GM18517 (cell line): Measurements from ENCODE around the gene CTNNA3.

Experiments
- ATAC-seq: cut with Tn5 transposase; IDR thresholded peaks from one replicate; pipeline ENCODE4 v1.9.1; 2021; ENCODE audit warnings: mild to moderate bottlenecking, moderate library complexity; ENCODE audit not compliant: unreplicated experiment

The CTNNA3 gene

DNA sequence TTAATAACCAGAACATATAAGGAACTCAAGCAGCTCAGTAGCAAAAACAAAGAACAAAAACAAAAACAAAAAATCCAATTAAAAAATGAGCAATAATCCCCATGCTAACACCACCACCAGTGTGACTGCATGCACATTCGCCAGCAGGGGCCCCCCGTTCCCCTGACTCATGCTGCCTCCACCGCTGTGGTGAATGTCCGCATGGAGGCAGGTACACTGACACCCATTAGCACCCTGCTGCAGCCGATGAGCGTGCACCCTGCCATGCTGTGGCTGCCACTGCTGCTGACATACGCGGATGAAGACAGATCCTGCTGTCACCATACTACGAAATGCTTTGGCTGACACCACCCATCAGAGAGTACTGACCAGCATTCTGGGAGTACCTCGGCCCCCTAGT, 1091.8 kb downstream of the CTNNA3 start:
- no peak for ATAC-seq

DNA sequence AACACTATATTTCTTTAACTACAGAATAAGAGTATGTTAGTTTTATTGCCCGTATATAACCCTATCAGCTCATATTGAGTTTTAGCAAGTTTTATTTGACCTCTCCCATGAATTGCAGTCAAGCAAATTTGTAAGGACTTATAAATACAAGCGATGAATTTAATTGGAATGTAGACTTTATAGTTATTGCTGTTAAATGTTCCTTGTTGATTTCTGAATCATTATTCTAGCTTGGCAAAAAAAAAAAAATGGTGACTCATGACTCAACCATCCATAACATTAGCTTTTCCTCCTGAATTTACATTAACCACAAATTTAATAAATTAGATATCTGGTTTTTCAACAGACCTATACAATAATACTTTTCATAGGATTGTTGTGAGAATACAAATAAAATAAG, 1104.1 kb downstream of the CTNNA3 start:
- ATAC-seq: no peak

DNA sequence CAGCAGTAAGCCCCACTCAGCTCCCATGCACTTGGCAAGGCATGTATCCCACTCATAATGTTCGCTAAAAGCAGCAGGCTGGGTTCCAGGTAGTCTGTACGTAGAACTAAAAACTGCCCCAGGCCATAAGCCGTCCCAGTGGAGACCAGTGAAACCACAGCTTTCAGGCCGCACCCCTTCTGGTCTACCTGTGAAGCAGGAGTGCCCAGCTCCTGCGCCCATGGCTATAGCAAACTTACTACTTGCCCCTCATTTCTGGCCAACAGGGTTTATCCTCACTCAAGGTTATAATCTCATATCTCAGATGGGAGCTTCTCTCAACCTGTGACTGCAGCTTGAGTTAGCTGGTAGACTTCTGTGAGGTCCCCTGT, 1108.3 kb downstream of the CTNNA3 start:
- ATAC-seq: no peak

DNA sequence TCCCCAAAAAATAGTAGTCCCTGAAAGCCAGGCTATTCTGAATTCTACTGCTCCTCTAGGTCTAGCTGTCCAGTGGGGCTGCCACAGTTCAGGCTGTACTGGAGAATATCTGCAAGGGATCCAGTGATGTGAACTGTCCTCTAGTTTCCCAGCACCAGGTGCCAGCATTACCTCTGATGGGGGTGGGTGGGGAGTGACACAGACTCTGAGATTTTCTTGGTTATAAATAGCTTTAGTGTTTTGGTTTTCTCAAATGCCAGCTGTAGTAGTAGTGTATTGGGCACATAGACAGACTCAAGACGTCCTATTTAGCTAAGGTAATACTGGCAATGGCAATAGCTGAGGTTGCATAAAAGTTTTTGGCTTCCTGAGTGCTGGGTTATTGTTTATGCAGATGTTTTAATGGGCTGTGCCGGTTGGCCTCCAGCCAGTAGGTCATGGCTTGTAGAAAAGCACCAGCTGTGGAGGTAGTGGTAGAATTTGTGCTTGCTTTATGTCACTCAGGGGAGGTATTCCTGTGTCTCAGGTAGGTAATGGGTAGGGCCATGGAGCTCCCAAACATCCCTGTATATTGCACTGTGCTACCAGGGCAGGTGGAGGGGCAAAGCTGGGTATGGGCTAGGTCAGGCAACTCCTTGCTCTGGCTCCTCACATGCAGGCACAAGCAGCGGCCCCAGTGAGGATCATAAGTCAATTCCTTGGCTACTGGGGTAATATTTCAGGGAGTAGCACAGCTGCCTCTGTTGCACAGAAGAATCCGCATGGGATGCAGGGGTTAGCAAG, 1108.9 kb downstream of the CTNNA3 start:
- no peak for ATAC-seq

DNA sequence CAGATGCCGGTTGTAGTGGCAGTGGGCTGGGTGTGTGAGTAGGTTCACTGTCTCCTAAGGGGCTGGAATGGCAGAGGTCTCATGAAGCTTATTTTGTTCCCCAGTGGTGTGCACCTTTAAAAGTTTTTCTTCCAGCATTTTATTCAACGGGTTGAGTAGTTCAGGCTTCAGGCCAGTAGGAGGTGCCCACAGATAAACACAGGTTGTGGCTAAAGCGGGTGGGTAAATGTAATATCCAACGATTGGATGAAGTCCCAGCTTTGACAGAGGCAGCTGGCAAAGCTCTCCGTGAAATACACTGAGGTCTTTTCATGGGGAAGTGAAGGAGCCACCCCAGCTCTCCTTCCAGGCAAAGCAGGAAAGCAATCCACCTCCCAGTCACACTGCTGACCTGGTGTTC, 1109.9 kb downstream of the CTNNA3 start:
- no peak for ATAC-seq

DNA sequence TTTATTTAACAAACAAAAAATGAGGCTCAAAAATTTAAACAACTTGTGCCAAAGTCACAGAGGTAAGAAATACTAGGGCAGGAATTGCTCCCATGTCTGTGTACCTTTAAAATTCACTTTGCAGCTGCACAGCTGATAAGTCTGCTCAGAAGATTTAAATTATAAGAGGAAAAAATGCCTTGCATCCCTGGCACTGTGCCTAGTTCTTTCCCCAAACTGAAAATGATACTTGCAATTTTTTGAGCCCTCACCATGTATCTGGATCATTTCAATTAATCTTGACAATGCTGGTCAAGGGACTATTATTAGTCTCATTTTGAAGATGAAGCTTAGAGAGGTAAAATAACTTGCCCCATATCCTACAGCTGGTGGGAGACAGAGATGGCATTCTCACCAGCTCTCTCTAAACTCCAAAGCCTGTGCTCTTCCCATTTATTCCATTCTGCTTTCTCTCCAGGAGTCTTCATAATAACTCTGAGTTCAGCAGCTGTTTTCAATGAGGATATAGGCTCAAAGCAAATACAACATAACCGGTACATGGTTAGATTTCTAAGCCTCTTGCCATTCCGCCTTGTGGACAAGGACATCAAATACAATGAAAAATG, 1120.6 kb downstream of the CTNNA3 start:
- ATAC-seq: no peak

DNA sequence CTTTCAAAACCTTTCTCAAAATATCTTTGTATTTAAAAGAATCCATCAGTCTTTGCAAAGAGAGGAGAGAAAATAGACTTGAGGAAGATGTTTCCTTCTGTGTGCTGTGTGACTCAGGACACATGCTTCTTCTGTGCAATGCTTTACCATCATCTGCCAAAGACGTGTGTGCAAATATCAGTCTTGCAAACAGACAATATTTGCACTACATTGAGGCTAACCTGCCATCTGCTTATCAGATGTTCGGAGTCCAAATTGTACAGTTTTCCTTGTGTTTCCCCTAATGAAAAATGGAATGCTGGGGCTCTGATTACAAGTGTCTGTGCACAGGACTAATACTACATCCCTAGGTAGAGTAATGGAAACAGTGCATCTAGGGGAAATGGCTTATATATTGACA, 1123.3 kb downstream of the CTNNA3 start:
- ATAC-seq: no peak

DNA sequence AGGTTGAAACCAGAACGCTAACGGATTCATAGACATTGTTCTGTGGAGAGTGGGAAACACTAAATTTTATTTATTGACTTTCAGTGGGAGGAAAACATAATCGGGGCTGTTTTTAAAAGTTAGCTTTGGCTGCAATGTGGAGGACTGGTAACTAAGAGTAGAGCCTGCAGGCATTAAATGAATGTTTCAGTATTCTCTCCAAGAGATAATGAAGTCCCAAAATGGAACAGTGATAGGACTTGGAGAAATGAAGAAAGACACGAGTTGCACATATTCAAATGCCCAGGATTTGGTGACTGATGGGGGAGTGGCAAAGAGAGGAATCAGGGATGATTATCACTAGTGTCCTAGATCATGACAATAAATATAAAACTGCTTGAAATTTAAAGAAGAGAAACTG, 1130.0 kb downstream of the CTNNA3 start:
- no peak for ATAC-seq

DNA sequence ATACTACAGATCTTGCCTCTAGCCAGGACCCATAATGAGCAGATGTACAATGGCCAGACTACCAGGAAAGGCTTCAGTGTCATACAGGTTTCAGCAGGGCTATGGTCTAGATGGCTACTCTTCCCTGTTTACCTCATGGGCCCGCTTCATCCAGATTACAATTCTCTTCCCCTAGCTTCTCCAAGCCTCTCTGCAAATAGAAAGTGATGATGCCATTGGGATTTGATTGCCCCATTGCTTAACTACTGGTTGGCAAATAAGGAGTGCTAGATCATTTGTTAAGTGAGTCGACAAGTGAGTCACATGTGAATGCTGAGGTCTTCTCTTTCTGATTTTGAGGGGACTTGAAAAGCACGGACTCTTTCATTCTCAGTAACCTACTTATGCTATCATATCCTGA, 1131.7 kb downstream of the CTNNA3 start:
- ATAC-seq: no peak

DNA sequence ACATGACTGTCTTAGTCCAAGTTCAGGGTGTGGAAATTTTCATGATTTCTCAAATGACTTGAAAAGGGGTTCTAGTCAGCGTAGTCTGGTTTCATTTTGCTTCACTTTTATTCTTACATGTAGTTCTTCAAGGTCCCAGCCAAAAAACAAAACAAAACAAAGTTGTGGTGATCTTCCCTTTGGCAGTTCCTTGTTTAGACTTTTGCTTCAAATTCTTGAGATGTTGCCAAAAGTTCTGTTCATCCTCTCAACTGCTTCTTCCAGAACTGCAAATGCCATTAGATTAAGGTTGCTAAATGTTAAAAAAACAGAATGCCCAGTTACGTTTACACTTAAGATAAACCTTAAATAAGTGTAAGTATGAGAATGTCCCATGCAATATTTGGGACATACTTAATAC, 1140.9 kb downstream of the CTNNA3 start:
- ATAC-seq: no peak

DNA sequence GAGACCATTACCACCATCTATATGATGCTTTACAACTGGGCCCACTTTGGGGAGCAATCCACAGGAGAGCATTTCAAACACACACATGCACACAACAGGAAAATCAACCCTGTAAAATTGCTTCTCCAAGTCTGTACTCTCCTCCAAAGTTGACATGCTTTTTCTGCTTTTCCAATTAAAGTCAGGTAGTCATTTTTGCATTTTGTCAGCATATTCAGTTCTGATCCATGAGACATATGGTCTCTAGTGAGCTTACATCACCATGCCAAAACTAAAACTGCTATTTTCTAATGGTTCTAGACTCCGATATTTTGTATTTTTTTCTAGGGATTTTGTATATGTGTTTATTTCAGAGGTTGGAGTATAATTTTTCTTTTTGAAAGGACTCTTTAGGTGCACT, 1143.7 kb downstream of the CTNNA3 start:
- ATAC-seq: no peak

DNA sequence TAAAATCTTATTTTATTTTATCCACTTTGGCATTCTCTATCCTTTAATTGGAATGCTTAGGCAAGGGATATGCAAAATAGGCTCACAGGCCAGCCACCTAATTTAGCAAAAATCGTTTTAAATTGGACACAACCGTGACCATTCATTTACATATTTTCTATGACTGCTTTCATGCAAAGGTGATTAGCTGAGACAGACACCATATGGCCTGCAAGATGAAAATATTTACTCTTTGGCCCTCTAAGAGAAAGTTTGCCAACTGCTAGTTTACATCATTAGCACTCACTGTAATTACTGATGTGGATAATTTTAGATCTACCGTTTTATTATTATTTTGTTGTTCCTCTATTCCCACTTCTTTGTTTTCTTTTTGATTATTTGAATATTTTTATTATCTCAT, 1145.6 kb downstream of the CTNNA3 start:
- no peak for ATAC-seq

DNA sequence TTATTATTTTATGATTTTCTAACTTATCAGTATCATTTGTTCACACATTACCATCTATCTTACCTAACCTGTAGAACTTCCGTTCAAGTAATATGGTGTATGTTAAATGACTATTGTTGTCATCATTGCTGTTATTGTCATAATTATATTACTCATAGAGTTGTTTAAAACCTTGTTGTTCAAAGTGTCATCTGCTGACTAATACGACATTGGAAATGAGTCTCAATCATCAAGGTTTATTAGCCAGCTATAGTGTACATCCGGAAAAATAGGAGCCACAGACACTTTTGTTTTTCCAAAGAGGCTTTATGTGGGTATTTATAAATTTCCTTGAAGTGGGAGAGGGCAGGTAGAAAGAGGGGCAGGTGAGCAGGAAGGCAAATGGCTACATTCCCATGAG, 1157.1 kb downstream of the CTNNA3 start:
- no peak for ATAC-seq

DNA sequence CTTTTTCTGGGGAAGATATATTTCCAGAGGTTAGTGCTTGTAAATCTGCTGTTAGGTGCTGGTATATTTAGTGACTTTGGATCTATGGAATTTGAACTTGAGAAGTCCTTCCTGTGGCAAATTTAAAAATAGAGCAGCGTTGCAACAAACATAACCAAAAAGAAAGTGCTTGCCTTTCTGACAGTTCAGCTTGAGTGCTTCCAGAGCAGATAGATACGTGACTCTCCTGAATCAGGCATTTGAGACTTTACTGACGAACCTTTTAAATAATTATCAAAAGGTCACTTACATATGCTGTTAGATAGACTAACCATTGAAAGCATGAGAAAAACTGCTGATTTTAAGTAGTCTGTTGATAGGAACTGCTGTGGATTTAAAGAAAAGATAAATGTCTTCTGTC, 1157.6 kb downstream of the CTNNA3 start:
- ATAC-seq: no peak

DNA sequence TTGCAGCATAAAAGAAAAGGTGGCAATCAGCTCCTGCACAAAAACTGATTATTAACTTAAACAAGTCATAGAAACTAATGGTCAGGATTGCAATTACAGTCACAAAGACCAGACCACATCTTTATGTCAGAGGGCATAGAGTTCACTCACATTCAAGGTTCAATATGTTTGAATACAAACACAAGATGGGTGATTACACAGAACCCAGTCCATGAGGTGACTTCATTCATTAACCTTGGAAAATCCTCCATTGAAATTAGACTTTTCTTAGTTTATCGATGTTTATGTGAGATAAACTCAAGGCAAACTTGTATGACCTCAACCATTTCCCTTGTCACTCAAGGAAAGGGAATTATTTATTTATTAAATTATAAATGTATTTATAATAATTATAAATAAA, 1158.8 kb downstream of the CTNNA3 start:
- ATAC-seq: no peak

DNA sequence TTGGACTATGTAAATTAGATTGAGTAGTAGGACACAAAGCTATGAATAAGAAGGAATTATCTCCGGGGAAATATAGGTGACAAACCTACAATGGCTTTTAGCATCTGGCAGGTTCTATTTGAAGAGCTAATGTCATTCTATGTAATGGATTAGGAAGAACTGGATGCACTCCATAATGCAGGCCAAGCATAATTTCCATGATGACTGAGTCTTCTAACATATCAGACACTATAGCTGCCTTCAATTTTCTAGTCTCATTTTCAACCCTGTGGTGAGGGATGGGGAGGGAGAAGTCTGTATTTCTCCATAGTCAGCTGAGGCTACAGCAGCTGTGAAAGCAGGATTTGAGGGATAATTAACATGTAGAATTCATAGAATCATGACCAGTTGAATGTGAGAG, 1160.6 kb downstream of the CTNNA3 start:
- no peak for ATAC-seq

DNA sequence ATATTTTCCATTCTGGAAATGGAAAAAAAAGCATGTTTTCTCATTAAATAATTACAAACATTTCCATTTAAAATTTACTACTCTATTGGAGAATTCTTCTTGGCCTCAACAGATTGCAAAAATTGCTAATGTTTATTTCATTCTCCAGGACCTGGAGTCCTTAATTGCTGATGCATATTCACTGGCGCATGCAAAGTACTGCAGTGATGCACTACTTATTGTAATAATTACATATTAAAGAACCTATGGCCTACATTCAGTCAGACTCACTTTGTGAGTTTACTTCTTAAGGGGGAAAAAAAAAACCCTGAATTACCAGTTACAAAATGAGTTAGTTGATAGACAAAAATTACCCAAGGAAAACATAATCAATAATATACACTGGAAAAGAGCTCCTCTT, 1161.1 kb downstream of the CTNNA3 start:
- ATAC-seq: no peak

DNA sequence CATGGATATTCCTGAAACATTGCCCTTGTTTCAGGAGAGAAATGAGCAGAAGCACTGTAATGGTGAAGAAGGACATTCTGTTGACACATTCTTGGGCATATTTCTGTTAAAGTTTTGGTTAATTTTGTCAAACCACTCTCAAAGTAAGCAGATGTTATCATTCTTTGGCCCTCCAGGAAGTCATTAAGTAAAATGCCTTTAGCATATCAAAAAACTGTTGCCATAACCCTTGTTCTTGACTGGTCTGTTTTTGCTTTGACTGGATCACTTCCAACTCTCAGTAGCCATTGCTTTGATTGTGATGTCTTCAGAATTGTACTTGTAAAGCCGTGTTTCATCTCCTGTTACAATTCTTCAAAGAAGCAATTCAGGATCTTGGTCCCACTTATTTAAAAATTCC, 1174.5 kb downstream of the CTNNA3 start:
- no peak for ATAC-seq

DNA sequence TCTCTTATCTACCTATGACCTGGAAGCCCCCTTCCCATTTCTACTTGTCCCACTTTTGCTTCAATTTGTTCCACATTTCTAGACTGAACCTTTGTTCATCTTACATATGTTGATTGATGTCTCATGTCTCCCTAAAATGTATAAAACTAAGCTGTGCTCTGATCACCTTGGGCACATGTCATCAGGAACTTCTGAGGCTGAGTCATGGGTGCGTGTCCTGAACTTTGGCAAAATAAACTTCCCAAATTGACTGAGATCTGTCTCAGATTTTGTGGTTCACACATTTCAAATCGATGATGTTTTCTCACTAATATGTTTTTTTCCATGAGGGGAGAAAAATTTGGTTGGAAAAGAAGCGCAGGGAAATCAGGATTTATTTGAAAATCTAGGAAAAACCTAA, 1176.4 kb downstream of the CTNNA3 start:
- ATAC-seq: no peak

DNA sequence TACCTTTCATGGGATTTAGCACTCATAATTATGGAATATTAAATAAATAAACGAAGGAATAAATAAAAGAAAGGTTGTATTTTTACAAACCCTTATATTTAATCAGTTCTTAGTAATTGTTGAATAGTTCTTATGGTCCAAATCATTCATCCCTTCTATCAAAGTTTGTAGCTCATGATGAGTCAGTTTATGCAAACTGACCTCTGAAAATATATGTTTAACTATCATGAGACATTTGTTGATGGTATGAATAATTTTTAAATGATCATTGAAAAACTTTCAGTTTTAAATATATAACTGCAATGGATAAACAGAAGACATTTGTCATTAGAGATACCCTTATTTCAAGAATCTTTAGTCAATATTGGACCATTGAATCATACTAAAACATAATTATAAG, 1181.3 kb downstream of the CTNNA3 start:
- no peak for ATAC-seq

DNA sequence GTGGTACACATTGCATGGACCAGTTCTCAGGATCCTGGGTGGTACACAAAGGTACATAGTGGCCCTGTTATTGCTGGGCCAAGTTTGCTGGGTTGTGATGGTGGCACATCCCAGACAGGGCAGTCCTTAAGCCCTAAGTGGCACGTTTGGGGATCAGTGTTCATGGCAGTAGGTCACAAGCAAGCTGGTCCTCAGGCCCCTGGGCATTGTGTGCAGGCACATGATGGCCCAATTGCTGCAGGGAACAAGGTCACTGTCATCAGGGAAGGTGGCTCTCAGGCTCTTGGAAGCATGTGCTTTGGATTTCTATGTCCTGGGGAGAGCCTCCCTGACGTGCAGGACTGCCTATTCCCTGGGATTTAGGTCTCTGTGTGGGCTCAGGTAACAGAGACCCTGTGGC, 1182.5 kb downstream of the CTNNA3 start:
- ATAC-seq: no peak

DNA sequence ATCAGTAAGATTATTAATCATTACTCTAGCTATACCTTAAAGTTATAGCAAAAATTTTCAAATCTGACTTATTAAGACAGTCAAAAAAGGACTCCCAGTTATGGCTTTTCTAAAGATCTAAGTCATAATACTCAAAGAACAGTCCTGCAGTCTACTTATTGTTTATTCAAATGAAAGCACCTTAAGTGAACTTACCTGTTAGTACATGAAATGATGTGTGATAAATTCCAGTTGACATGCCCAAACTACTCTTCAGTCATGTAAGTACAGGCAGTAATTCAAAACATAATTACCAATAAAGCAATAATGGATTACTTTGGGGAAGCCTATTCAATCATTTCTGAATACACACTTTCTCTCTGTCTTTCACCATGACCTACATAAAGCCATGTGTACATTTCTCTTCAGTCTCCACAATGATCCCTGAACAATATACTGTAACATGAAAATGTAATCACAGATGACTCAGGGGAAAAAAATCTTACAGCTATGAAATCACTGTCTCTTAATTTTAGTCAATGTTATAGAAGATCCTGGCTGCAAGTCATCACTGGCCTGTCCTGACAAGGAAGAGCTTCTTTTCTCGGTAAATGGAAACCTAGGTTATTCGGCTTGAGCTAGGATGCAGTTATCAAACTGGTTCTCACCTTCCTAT, 1190.9 kb downstream of the CTNNA3 start:
- no peak for ATAC-seq
